Lower lobe of right lung (tissue), 2 donors: Measurements from ENCODE around the gene TXNRD3. TPM values are rescaled to one million over a fixed set of nuclear protein-coding genes. Genes with fewer than 3 reads are reported as not detected.

Source experiments
- ATAC-seq, 2 donors: fragments of 200-7000 bp; cut with Tn5 transposase; one replicate each; pipeline ENCODE4 v1.9.1; 2020 to 2022; ENCODE audit warnings: mild to moderate bottlenecking in 2 of 2, moderate library complexity in 2 of 2
- DNase-seq: peaks from one replicate; pipeline ENCODE4 v3.0.0-alpha.2; 2020
- H3K27ac ChIP-seq: fragments of 200-600 bp; one replicate; pipeline ENCODE4 v1.8.0; 2022
- H3K27me3 ChIP-seq: fragments of 200-600 bp; one replicate; pipeline ENCODE4 v1.8.0; 2022; ENCODE audit warnings: low read depth
- H3K36me3 ChIP-seq: fragments of 200-600 bp; one replicate; pipeline ENCODE4 v1.8.0; 2022; ENCODE audit warnings: mild to moderate bottlenecking
- H3K4me1 ChIP-seq: fragments of 200-600 bp; one replicate; pipeline ENCODE4 v1.8.0; 2022
- H3K4me3 ChIP-seq: fragments of 200-600 bp; one replicate; pipeline ENCODE4 v1.8.0; 2022; ENCODE audit warnings: mild to moderate bottlenecking
- H3K9me3 ChIP-seq: fragments of 200-600 bp; one replicate; pipeline ENCODE4 v1.8.0; 2022
- CTCF ChIP-seq: fragments of 200-600 bp; IDR thresholded peaks from one replicate; pipeline ENCODE4 v1.8.0; 2022; ENCODE audit warnings: antibody characterized with exemption, mild to moderate bottlenecking
- intact Hi-C: fragments of 100-400 bp; cut with DNase I; formaldehyde crosslinking; loops from one replicate; pipeline ENCODE4 v1.11.0; 2022
- total RNA-seq: library from RNA; stranded (reverse); fragmentation: NEBNext Ultra II Directional; extraction: Animal tissue kit (Norgen Biotek cat#: 25700); gene quantifications from one replicate; pipeline ENCODE4 v1.2.1, GENCODE V29; 2021
- donor health status: DM: no; HTN: yes; CAD: no; lungs with severe emphysema.

Gene TXNRD3
- total RNA-seq, 1 donor from 2014 or later, result 8.7 TPM

- DNase-seq (no peak), ATAC-seq (no peak)
- H3K9me3 ChIP-seq, result no peaks in the 10 kb centered on the region
- no peaks in the 10 kb centered on the region for H3K27me3 ChIP-seq
- H3K4me3 ChIP-seq, result no peak overlapping the region
- H3K4me1 ChIP-seq, result peaks cover 20% of the 10 kb centered on the region
- TF ChIP-seq CTCF, result no peak
- peaks cover 3% of the 10 kb centered on the region for H3K36me3 ChIP-seq
- H3K27ac ChIP-seq, result no peak overlapping the region
- intact Hi-C loops, result no loop called here
Measured at GRCh38 chr3:126649556-126650092, 5.3 kb downstream of the TXNRD3 start.

- DNase-seq, result no peak
- H3K36me3 ChIP-seq, result peaks cover 31% of the 10 kb centered on the region
- no peak for TF ChIP-seq CTCF
- no peaks in the 10 kb centered on the region for H3K9me3 ChIP-seq
- ATAC-seq, result peak in 1 of 2 donors; percentile 90
- intact Hi-C loops, result no loop called here
- H3K4me1 ChIP-seq, result peaks cover 14% of the 10 kb centered on the region
- no peak overlapping the region for H3K27ac ChIP-seq
- H3K27me3 ChIP-seq, result no peaks in the 10 kb centered on the region
- no peak overlapping the region for H3K4me3 ChIP-seq
Measured at GRCh38 chr3:126646674-126647073, 8.2 kb downstream of the TXNRD3 start.

- TF ChIP-seq CTCF, result no peak
- intact Hi-C loops, result no loop called here
- DNase-seq (no peak), ATAC-seq (no peak)
- Histone ChIP-seq H3K36me3 (peaks cover 35% of the 10 kb centered on the region), H3K4me1 (peaks cover 14% of the 10 kb centered on the region), H3K4me3 (no peak overlapping the region), H3K9me3 (no peaks in the 10 kb centered on the region), H3K27ac (no peak overlapping the region), H3K27me3 (no peaks in the 10 kb centered on the region)
Measured at GRCh38 chr3:126644615-126645014, 10.3 kb downstream of the TXNRD3 start.

- Histone ChIP-seq H3K4me3 (no peak overlapping the region), H3K9me3 (no peaks in the 10 kb centered on the region), H3K36me3 (peaks cover 42% of the 10 kb centered on the region), H3K4me1 (no peaks in the 10 kb centered on the region), H3K27ac (no peak overlapping the region), H3K27me3 (no peaks in the 10 kb centered on the region)
- DNase-seq (no peak), ATAC-seq (no peak)
- no peak for TF ChIP-seq CTCF
- intact Hi-C loops, result no loop called here
Measured at GRCh38 chr3:126638790-126639189, 16.1 kb downstream of the TXNRD3 start.

DNA sequence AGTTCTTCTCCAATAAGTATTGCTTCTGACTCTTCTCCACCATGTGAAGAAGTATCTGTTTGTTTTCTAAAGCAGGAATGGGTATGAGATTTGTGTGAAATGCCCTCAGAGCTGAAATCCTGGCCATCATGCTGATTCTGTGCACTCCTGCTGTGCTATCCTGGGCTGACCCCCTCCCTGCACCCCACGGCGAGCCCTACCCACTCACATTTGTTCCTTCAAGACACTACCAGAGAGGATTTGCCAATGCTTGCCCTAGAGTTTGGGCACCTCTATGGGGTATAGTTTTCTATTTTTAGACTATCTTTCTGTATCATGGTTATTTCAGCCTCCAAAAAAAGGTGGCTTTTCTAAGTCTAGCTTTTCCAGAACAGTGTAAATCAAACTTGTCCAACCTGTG is 18.5 kb downstream of the TXNRD3 start:
- ATAC-seq (no peak), DNase-seq (no peak)
- intact Hi-C loops, result no loop called here
- peaks cover 27% of the 10 kb centered on the region for H3K36me3 ChIP-seq
- H3K9me3 ChIP-seq, result no peaks in the 10 kb centered on the region
- no peak overlapping the region for H3K4me3 ChIP-seq
- no peak overlapping the region for H3K27ac ChIP-seq
- TF ChIP-seq CTCF, result no peak
- no peaks in the 10 kb centered on the region for H3K27me3 ChIP-seq
- H3K4me1 ChIP-seq, result no peaks in the 10 kb centered on the region

DNA sequence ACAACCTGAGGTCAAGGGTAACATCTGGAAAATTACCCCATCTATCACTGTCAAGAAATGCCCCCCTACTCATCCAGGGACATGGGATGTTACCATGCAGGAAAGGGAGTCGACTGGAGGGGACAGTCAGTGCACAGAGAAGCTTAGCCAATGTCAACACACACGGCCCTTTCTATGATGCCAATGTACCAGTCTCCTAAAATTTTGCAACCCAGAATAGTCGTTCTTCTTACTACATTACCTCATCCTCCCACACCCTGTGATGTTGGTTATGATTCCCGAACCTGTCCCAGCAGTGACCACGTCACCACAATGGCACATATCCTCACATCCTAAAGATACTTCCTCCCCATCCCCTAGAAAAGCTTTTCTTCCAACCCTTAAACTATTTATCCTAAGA is 20.1 kb downstream of the TXNRD3 start:
- intact Hi-C loops, result no loop called here
- H3K9me3 ChIP-seq, result no peaks in the 10 kb centered on the region
- H3K4me1 ChIP-seq, result no peaks in the 10 kb centered on the region
- ATAC-seq, result no peak
- DNase-seq, result no peak
- H3K27me3 ChIP-seq, result no peaks in the 10 kb centered on the region
- peaks cover 42% of the 10 kb centered on the region for H3K36me3 ChIP-seq
- H3K27ac ChIP-seq, result no peak overlapping the region
- no peak overlapping the region for H3K4me3 ChIP-seq
- no peak for TF ChIP-seq CTCF
